Esophagus squamous epithelium (tissue), 4 donors: ENCODE data around the gene RETREG3.

Experiments used
- CTCF ChIP-seq, 6 experiments: fragments of 450-650 bp in 4 of 6; fragments of 200-600 bp in 2 of 6; sonication (generic) in 2 of 6; IDR thresholded peaks; one replicate each; pipeline ENCODE4 v1.5.1; 2016 to 2019; ENCODE audit warnings: antibody characterized with exemption in 6 of 6, mild to moderate bottlenecking in 4 of 6, moderate library complexity in 4 of 6
- POLR2A ChIP-seq, 4 donors: fragments of 450-650 bp; IDR thresholded peaks; one replicate each; pipeline ENCODE4 v1.6.1; 2017; ENCODE audit warnings: antibody characterized with exemption in 4 of 4, mild to moderate bottlenecking in 4 of 4, moderate library complexity in 3 of 4

DNA sequence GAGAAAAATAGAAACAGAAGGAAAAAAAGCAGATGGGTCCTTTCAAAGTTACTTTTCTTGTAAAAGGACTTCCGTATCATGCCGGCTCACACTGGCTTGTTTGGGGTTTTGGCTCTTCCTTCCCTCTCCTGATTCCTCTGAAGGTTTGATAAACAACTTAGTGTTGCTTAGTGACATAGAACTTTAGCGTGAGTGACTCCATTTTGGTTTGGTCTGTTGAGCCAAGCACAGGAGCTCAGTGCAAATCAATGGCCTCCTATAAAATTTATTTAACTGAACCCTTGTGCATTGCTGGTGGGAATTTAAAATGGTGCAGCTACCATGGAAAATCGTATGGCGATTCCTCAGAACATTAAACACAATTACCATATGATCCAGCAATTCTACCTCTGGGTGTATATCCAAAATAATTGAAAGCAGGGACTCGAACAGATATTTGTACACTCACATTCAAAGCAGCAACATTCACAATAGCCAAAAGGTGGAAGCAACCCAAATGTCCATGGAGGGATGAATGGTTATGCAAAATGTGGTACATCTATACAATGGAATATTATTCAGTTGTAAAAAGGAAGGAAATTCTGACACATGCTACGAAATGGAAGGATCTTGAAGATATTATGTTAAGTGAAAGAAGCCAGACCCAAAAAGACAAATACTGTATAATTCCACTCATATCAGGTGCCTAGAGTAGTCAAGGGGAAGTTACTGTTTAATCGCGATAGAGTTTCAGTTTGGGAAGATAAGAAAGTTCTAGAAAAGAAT is 48.8 kb upstream of the RETREG3 start:
- no peak for TF ChIP-seq CTCF (IDR thresholded peaks at IDR 0.05)
- TF ChIP-seq POLR2A (IDR thresholded peaks at IDR 0.05): no peak
